ENCODE data around the gene VRTN.
A peak's percentile ranks its signal among the peaks of the same experiment; 100 is the strongest.
"Not testable (repeated sequence)": the region's sequence is repeated elsewhere in the genome, so short reads cannot be mapped to it uniquely, and the experiment has no call there.

The VRTN gene

DNA sequence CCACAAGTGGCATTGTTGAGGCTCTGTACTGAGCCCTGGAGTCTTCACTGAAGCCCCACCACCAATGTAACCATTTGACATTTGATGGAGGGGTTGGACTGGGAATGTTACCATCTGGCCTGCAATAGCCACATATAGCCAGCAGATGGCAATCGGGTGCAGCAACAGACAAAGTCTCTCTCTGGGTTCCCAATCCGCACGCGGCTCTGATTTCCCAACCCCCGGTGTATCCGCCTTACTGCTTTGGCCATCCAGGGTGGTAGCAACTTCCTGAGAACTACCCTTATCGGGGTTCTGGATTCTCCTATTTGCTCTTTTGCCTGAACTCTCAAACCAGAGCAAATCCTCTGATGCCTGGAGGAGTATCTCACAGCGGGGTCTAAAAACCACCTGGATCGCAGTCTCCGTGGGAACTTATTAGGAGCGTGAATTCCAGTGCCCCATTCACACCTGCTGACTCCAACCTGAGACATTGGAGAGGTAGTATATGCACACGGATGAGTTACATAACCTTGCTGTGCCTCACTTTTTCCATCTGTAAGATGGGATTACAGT is 14.2 kb downstream of the VRTN start:
- TF ChIP-seq SPI1 (IDR thresholded peaks at IDR 0.05; ENCODE audit: low read depth, low read length) = no peak
- no peak for TF ChIP-seq POLR2AphosphoS5 (IDR thresholded peaks at IDR 0.05; ENCODE audit: low read depth, low read length)
- TF ChIP-seq PAX5 (IDR thresholded peaks at IDR 0.05; ENCODE audit: insufficient read depth, low read length, severe bottlenecking) = no peak
- no peak for TF ChIP-seq POLR2A (IDR thresholded peaks at IDR 0.05; ENCODE audit: low read depth, low read length)
- TF ChIP-seq POU2F2 (IDR thresholded peaks at IDR 0.05; ENCODE audit: low read depth, low read length) = no peak
- TF ChIP-seq TAF1 (IDR thresholded peaks at IDR 0.05; ENCODE audit: low read depth, low read length) = no peak
- FAIRE-seq = peak; percentile 96
- DNase-seq (ENCODE audit: insufficient read length, low spot score) = peak; percentile 58

DNA sequence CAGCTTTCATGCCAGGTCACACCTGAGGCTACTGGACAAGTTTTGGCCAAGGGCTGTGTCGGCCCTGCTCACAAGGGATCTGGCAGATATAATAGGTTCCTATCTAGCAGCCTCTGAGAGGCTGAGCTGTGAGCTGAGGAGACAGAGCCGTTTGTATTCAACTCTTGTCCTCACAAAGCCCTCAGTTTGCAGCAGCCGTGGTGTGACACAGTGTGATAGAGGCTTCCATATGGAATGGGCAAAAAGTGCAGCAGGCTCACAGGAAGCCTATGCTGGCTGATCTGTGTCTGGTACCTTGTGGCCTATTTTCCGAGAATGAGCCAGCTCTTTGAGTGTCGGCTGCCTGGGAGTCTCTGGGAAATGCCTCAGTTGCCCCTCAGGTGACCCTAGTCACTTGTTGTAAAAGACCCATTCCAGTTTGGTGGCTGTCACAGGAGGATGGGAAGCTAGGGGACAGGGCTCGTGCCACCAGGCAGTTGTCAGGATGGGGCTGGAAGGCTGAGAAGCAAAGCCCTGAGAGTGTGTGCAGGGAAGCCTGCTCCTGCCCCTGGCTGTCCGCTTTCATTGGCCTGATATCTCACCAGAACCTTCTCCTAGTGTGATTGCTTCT is 16.1 kb downstream of the VRTN start:
- DNase-seq (ENCODE audit: insufficient read length, low spot score) = no peak
- no peak for FAIRE-seq
- no peak for TF ChIP-seq TAF1 (IDR thresholded peaks at IDR 0.05; ENCODE audit: low read depth, low read length)
- no peak for TF ChIP-seq PAX5 (IDR thresholded peaks at IDR 0.05; ENCODE audit: insufficient read depth, low read length, severe bottlenecking)
- TF ChIP-seq POLR2A (IDR thresholded peaks at IDR 0.05; ENCODE audit: low read depth, low read length) = no peak
- TF ChIP-seq POLR2AphosphoS5 (IDR thresholded peaks at IDR 0.05; ENCODE audit: low read depth, low read length) = no peak
- no peak for TF ChIP-seq POU2F2 (IDR thresholded peaks at IDR 0.05; ENCODE audit: low read depth, low read length)
- no peak for TF ChIP-seq SPI1 (IDR thresholded peaks at IDR 0.05; ENCODE audit: low read depth, low read length)

DNA sequence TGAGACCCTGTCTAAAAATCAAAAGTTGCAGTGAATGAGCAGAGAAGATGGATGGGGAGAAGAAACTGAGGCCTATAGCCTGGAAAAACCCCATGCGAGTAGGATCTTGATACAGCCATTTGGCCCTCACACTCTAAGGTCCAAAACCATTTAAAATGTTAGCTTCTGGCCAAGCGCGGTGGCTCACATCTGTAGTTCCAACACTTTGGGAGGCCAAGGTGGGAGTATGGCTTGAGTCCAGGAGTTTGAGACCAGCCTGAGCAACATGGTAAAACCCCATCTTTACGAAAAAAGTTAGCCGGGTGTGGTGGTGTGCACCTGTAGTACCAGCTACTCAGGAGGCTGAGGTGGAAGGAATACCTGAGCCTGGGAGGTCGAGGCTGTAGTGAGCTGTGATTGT is 19.8 kb downstream of the VRTN start:
- TF ChIP-seq POU2F2 (IDR thresholded peaks at IDR 0.05; ENCODE audit: low read depth, low read length) = no peak
- TF ChIP-seq SPI1 (IDR thresholded peaks at IDR 0.05; ENCODE audit: low read depth, low read length) = no peak
- TF ChIP-seq PAX5 (IDR thresholded peaks at IDR 0.05; ENCODE audit: insufficient read depth, low read length, severe bottlenecking) = no peak
- no peak for TF ChIP-seq TAF1 (IDR thresholded peaks at IDR 0.05; ENCODE audit: low read depth, low read length)
- TF ChIP-seq POLR2AphosphoS5 (IDR thresholded peaks at IDR 0.05; ENCODE audit: low read depth, low read length) = no peak
- TF ChIP-seq POLR2A (IDR thresholded peaks at IDR 0.05; ENCODE audit: low read depth, low read length) = no peak
- DNase-seq (ENCODE audit: insufficient read length, low spot score) = no peak
- FAIRE-seq = no peak

DNA sequence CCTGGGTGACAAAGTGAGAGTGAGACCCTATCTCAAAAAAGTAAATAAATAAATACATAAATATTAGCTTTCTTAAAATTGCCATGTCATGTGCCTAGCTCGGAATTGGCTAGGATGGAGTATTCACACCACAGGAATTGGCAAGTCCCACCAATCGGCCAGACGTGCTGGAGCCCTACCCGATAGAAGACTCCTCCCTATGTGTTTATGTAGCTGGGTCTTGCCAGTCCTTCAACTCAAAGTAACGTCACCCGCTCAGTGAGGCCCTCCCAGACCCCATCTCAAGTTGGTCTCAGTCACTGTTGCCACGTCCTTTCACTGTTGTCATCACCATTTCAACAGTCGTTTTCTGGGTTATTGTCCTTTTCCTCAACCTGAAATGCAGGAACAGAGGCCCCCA is 20.2 kb downstream of the VRTN start:
- TF ChIP-seq TAF1 (IDR thresholded peaks at IDR 0.05; ENCODE audit: low read depth, low read length) (no peak), POLR2AphosphoS5 (IDR thresholded peaks at IDR 0.05; ENCODE audit: low read depth, low read length) (no peak), POU2F2 (IDR thresholded peaks at IDR 0.05; ENCODE audit: low read depth, low read length) (no peak), SPI1 (IDR thresholded peaks at IDR 0.05; ENCODE audit: low read depth, low read length) (no peak), PAX5 (IDR thresholded peaks at IDR 0.05; ENCODE audit: insufficient read depth, low read length, severe bottlenecking) (no peak), POLR2A (IDR thresholded peaks at IDR 0.05; ENCODE audit: low read depth, low read length) (no peak)
- no peak for FAIRE-seq
- DNase-seq (ENCODE audit: insufficient read length, low spot score) = no peak

DNA sequence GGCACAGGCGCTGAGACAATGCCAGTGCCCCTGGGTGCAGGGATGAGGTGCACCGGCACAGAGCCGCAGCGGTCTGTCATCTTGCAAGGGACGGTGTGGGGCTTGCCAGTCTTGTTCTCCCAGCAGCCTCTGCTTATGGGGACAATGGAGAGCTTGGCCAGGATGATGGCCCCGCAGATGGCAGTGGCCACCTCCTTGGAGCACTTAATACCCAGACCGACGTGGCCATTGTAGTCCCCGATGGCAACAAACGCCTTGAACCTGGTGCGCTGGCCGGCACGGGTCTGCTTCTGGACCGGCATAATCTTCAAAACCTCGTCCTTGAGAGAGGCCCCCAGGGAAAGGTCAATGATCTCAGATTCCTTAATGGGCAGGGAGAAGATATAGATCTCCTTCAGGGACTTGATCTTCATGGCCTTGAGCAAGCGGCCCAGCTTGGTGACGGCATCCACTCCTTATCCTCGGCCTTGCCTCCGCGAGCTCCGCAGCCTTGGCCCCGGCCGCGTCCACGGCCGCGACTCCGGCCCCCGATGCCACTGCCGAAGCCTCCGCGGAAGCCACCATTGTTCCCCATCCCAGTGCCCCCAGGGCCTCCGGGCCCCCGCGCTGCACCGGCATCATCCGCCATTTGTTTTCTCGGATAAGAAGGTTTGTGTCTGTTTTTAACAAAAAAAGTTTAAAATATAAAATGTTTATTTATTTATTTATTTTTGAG is 29.9 kb downstream of the VRTN start:
- DNase-seq (ENCODE audit: insufficient read length, low spot score) (no peak), FAIRE-seq (no peak)
- TF ChIP-seq PAX5 (IDR thresholded peaks at IDR 0.05; ENCODE audit: insufficient read depth, low read length, severe bottlenecking) = no peak
- TF ChIP-seq POLR2AphosphoS5 (IDR thresholded peaks at IDR 0.05; ENCODE audit: low read depth, low read length) = no peak
- TF ChIP-seq SPI1 (IDR thresholded peaks at IDR 0.05; ENCODE audit: low read depth, low read length) = no peak
- no peak for TF ChIP-seq POLR2A (IDR thresholded peaks at IDR 0.05; ENCODE audit: low read depth, low read length)
- TF ChIP-seq POU2F2 (IDR thresholded peaks at IDR 0.05; ENCODE audit: low read depth, low read length) = no peak
- no peak for TF ChIP-seq TAF1 (IDR thresholded peaks at IDR 0.05; ENCODE audit: low read depth, low read length)

DNA sequence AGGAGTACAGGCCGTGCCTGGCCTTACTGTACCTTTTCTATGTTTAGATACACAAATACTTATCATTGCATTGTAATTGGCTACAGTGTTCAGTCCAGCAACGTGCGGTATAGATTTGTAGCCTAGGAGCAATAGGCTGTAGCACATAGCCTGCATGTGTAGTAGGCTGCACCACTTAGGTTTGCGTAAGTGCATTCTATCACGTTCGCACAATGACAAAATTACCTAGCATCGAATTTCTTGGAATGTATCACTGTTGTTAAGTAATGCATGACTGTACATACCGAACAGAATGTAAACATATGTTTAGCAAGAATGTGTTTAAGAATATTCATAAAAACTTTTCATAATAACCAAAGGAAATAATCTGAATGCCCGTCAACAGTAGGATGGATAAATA is 31.9 kb downstream of the VRTN start:
- DNase-seq (ENCODE audit: insufficient read length, low spot score) (no peak), FAIRE-seq (no peak)
- TF ChIP-seq POU2F2 (IDR thresholded peaks at IDR 0.05; ENCODE audit: low read depth, low read length) = no peak

DNA sequence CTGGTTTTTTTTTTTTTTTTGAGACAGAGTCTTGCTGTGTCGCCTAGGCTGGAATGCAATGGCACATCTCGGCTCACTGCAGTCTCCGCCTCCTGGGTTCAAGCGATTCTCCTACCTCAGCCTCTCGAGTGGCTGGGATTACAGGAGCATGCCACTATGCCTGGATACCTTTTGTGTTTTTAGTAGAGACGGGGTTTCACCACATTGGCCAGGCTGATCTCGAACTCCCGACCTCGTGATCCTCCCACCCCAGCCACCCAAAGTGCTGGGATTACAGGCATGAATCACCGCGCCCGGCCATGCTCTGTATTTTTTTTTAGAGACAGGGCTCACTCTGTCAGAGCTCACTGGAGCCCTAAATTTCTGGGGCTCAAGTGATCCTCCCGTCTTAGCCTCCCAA is 32.6 kb downstream of the VRTN start:
- FAIRE-seq = no peak
- TF ChIP-seq POLR2AphosphoS5 (IDR thresholded peaks at IDR 0.05; ENCODE audit: low read depth, low read length) (no peak), SPI1 (IDR thresholded peaks at IDR 0.05; ENCODE audit: low read depth, low read length) (no peak), PAX5 (IDR thresholded peaks at IDR 0.05; ENCODE audit: insufficient read depth, low read length, severe bottlenecking) (no peak), POLR2A (IDR thresholded peaks at IDR 0.05; ENCODE audit: low read depth, low read length) (no peak), POU2F2 (IDR thresholded peaks at IDR 0.05; ENCODE audit: low read depth, low read length) (no peak), TAF1 (IDR thresholded peaks at IDR 0.05; ENCODE audit: low read depth, low read length) (no peak)
- no peak for DNase-seq (ENCODE audit: insufficient read length, low spot score)

DNA sequence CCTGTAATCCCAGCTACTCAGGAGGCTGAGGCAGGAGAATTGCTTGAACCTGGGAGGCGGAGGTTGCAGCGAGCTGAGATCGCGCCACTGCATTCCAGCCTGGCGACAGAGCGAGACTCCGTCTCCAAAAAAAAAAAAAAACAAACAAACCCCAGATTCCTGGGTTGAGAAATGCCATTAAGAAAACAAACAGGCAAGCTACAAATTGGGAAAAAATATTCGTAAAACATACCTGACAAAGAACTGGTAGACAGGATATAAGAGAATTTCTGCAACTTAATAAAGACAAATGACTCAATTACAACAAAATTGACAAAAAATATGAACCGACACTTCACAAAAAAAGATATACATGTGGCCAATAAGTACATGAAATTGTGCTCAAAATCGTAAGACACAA is 33.3 kb downstream of the VRTN start:
- not testable (repeated sequence) for FAIRE-seq; DNase-seq (ENCODE audit: insufficient read length, low spot score)

DNA sequence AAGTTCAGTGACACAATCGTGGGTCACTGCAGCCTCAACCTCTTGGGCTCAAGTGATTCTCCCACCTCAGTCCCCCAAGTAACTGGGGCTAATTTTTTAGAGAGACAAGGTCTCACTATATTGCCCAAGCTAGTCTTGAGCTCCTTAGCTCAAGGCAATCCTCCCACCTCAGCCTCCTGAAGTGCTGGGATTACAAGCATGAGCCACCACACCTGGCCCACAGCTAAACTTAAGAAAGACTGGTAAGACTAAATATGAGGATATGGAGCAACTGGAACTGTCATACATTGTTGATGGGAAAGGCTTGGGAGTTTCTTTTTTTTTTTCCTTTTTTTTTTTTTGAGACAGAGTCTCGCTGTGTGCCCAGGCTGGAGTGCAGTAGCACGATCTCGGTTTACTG is 34.0 kb downstream of the VRTN start:
- DNase-seq (ENCODE audit: insufficient read length, low spot score) = no peak
- FAIRE-seq = no peak
- TF ChIP-seq TAF1 (IDR thresholded peaks at IDR 0.05; ENCODE audit: low read depth, low read length) (no peak), POLR2AphosphoS5 (IDR thresholded peaks at IDR 0.05; ENCODE audit: low read depth, low read length) (no peak), SPI1 (IDR thresholded peaks at IDR 0.05; ENCODE audit: low read depth, low read length) (no peak), POLR2A (IDR thresholded peaks at IDR 0.05; ENCODE audit: low read depth, low read length) (no peak), PAX5 (IDR thresholded peaks at IDR 0.05; ENCODE audit: insufficient read depth, low read length, severe bottlenecking) (no peak), POU2F2 (IDR thresholded peaks at IDR 0.05; ENCODE audit: low read depth, low read length) (no peak)

DNA sequence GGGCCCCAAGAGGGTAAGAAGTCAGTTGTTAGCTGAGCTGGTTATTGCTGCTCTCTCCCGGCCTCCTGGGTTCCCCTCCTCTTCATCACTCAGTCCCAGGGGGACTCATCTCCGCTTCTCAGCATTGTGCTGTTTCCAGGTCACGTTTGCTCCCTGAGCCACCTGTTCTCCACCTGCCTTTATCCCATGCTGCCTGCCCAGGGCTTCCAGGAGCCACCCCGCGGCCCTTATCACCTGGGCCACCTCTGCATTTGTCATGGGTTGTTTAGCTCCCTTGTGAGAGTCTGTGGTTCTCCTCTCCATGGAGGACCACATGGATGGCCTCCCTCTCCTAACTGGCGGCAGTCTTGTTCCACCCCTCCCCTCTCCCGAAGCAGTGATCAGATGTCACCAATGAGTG is 41.7 kb downstream of the VRTN start:
- TF ChIP-seq SPI1 (IDR thresholded peaks at IDR 0.05; ENCODE audit: low read depth, low read length) (no peak), TAF1 (IDR thresholded peaks at IDR 0.05; ENCODE audit: low read depth, low read length) (no peak), POU2F2 (IDR thresholded peaks at IDR 0.05; ENCODE audit: low read depth, low read length) (no peak), PAX5 (IDR thresholded peaks at IDR 0.05; ENCODE audit: insufficient read depth, low read length, severe bottlenecking) (no peak), POLR2A (IDR thresholded peaks at IDR 0.05; ENCODE audit: low read depth, low read length) (no peak), POLR2AphosphoS5 (IDR thresholded peaks at IDR 0.05; ENCODE audit: low read depth, low read length) (no peak)
- FAIRE-seq (no peak), DNase-seq (ENCODE audit: insufficient read length, low spot score) (no peak)

DNA sequence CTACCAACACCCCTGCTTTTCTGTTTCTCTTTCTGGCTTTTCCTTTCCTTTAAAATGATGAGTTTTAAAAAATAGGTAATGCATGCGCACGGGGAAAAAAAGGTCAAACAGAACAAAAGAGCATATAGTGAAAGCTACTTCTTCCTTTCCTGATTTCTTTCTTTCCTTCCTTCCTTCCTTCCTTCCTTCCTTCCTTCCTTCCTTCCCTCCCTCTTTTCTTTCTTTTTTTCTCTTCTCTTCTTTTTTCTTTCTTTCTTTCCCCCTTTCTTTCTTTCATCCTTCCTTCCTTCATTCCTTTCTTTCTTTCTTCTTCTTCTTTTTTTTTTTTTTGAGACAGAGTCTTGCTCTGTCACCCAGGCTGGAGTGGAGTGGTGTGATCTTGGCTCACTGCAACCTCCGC is 42.2 kb downstream of the VRTN start:
- DNase-seq (ENCODE audit: insufficient read length, low spot score); FAIRE-seq: not testable (repeated sequence)
